Ramos (cell line): ENCODE results near the gene PLEKHG4B.

ENCODE experiments used
- in situ Hi-C: fragments of 300-500 bp; cut with MboI; formaldehyde crosslinking; loops from one replicate; pipeline ENCODE4 v1.14.3; 2022; ENCODE audit warnings: low sequenced_read_pairs; ENCODE audit not compliant: unreplicated experiment

PLEKHG4B gene

GRCh38 chr5:166441-167372 lies 74.7 kb downstream of the PLEKHG4B start:
- in situ Hi-C loops, result no loop called here

DNA sequence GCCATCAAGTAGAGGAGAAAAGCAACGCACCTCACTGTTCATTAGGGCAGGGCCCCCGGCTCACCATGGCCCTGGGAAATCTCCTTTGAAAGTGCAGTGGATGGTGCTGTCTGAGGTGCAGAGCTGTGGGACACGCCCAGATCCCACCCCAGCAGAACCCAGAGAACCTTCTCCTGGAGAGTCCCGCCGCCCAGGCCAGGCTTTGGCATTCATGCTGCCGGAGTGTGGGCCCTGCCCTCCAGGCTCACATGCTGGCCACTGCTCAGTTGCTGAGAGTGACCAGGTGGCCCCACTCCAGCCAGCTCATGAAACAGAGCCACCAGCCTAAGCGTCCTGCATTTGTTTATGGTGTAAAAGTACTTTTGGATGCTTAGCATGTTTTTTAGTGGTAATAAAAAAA lies 75.5 kb downstream of the PLEKHG4B start:
- in situ Hi-C loops, result no loop called here

DNA sequence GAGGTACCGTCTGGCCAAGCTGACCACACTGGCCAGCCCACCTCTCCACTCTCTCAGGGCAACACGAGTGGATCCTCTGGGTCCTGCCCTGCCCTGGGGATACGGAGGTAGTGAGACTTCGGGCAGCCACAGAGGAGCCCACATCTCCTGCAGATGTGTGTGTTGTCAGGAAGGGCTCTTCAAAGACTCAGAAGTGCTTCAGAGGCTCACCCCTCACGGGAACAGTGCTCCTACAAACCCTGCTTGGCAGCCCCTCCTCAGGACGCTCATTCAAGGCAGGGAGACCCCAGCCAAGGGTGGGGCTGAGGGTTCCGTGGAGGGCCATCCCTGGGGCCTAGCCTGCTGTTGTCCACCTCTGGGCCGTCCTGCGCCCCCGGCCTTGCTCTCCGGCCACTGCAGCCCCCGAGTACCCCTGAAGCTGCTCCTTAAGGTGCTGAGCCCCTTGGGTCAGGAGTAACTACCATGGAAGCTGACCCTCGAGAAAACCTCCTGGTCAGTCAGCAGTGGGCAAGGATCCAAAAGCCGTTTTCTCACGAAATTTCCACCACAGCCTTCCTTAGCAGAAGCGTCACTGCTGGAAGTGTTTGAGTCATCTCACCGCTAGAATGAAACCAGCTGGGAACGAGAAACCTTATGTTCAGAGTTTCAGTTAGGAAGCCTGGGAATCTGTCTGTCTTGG lies 76.2 kb downstream of the PLEKHG4B start:
- in situ Hi-C loops, result no loop called here

DNA sequence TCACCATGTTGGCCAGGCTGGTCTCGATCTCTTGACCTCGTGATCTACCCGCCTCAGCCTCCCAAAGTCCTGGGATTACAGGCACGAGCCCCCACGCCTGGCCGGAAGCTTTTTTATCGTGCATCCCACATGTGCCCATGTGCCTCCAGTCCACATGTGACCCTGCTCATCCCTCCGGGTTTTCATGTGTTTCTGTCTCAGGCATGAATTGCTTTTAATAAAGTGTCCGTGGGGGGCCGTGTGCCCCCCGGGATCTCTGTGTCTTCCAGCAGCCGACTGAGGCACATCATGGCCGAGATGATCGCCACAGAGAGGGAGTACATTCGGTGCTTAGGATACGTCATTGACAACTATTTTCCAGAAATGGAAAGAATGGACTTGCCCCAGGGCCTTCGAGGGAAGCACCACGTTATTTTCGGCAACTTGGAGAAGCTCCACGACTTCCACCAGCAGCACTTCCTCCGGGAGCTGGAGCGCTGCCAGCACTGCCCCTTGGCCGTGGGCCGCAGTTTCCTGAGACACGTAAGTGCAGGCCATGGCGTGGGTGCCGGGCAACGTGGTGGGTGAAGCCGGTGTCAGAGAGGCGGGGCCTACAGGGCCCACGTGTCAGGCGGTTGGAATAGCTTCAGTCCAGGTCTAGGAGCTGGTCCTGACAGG lies 77.2 kb downstream of the PLEKHG4B start:
- in situ Hi-C loops, result no loop called here

DNA sequence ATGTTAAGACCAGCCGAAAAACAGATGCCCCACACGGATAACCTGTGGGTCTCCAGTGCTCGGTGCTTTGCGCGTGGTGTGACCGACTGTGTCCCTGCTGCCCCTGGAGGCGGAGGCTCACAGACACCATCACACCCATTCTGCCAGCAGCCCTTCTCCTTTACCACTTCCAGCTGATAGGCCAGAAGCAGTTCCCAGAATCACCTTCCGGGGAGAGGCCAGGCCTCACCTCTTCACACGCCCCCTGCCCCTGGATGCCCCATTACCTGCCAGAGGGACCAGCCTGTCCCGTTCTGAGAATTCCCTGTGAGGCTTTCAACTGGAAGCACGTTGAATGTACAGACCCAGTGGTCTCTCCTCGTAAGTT lies 77.7 kb downstream of the PLEKHG4B start:
- in situ Hi-C loops, result no loop called here

GRCh38 chr5:170971-171800 lies 79.2 kb downstream of the PLEKHG4B start:
- in situ Hi-C loops, result no loop called here

GRCh38 chr5:171801-172331 lies 79.9 kb downstream of the PLEKHG4B start:
- in situ Hi-C loops, result no loop called here

- in situ Hi-C loops, result no loop called here
Observed at GRCh38 chr5:172421-172820, 80.5 kb downstream of the PLEKHG4B start.

- in situ Hi-C loops, result no loop called here
Observed at GRCh38 chr5:172841-173251, 80.9 kb downstream of the PLEKHG4B start.

GRCh38 chr5:173392-174290 lies 81.7 kb downstream of the PLEKHG4B start:
- in situ Hi-C loops, result no loop called here

GRCh38 chr5:174291-174600 lies 82.3 kb downstream of the PLEKHG4B start:
- in situ Hi-C loops, result no loop called here

GRCh38 chr5:174876-175465 lies 83.0 kb downstream of the PLEKHG4B start:
- in situ Hi-C loops, result no loop called here

- in situ Hi-C loops, result no loop called here
Observed at GRCh38 chr5:176296-176823, 84.4 kb downstream of the PLEKHG4B start.

DNA sequence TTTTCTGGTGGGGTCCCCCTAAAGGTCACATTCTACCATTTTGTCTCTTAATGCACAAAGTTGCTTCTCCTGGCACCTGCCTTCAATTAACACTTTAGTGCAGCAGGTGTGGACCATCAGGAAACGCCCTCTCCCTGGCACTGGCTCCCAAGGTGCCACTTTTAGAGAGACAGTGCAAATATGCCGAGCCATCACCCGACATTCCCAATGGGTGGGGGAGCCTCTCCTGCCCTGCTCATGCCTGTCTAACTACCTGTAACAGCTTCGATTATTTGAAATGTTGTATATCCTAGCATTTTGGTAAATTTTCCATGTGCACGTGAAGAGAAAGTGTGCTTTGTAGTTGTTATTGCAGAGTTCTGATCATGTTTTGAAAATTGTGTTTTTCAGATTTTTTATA lies 86.1 kb downstream of the PLEKHG4B start:
- in situ Hi-C loops, result no loop called here

DNA sequence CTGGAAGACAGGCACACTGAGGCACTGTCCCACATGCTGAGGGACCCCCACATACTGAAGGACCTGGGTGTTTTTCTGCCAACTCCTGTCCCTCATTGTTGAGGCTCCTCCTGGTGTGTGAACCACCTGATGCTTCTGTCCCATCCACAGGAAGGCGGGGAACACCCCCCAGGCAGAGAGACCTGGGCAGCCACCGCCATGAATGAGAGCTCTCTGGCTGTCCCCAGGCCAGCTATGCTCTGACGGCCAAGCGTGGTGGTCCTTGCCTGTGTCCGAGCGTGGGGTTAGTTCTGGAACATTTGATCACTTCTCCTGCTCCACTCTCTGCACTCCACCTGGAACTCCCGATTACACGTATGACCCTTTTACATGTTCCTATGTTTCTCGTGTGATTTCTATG lies 87.4 kb downstream of the PLEKHG4B start:
- in situ Hi-C loops, result no loop called here

- in situ Hi-C loops, result no loop called here
Observed at GRCh38 chr5:180286-180918, 88.4 kb downstream of the PLEKHG4B start.

GRCh38 chr5:181160-181559 lies 89.2 kb downstream of the PLEKHG4B start:
- in situ Hi-C loops, result no loop called here

GRCh38 chr5:181566-181965 lies 89.6 kb downstream of the PLEKHG4B start:
- in situ Hi-C loops, result no loop called here
